Cortex of kidney (tissue), 1 donor: Measurements from ENCODE around the gene DNAJC8.
A peak's percentile ranks its signal among the peaks of the same experiment; 100 is the strongest.

Source experiments
- DNase-seq: peaks from one replicate; lab custom pipeline; 2025; lab: John Stamatoyannopoulos, UW

DNAJC8 gene

GRCh38 chr1:28249866-28250295, 17.1 kb upstream of the DNAJC8 start:
- DNase-seq, result no peak

GRCh38 chr1:28249013-28249865, 16.4 kb upstream of the DNAJC8 start:
- no peak for DNase-seq

GRCh38 chr1:28248273-28249012, 15.6 kb upstream of the DNAJC8 start:
- DNase-seq, result no peak

DNA sequence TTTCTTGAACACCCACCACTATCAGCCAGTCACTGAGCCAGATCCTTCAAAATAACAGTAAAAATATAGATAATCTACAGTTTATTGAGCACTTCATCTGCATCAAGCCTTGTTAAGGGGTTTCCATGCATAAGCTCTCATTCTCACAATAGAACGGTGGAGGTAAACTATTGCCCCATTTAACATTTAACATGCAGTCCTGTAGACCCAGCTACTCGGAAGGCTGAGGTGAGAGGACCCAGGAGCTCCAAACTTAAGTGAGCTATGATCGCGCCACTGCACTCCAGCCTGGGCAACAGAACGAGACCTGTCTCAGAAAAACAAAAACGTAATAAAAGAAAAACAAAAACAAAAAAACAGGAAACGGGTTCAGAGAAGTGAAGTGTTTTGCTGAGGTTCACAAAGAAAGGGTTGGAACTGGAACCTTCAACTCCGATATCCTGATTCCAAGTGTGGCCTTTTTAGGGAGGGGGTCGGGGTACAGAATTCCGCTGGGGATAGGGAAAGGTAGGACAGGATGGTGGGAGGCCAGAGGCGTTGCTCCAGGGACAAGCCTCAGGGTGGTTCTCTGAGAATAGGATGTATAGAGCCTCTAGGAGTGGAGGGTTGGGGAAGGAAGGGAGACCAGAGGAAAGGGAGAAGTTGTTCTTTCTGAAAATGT, 14.9 kb upstream of the DNAJC8 start:
- DNase-seq, result no peak

DNA sequence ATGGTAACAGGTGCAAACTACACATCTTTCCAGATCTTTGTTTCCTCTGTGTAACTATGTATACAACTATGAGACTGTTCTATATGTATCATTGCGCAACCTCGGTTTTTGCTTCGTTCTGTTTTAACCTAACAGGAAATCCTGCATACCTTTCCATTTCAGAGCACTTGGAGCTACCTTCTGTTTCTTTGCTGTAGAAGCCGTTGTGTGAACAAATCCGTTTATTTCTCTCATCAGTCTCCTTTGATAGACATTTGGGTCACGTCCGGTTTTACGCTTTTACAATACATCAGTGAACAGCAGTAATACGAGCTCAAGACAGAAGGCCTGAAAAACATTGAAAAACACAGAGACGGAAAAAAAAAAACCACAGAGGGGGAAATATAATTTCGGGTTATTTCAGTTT, 13.6 kb upstream of the DNAJC8 start:
- DNase-seq, result no peak

GRCh38 chr1:28244549-28245251, 11.9 kb upstream of the DNAJC8 start:
- DNase-seq, result no peak

DNA sequence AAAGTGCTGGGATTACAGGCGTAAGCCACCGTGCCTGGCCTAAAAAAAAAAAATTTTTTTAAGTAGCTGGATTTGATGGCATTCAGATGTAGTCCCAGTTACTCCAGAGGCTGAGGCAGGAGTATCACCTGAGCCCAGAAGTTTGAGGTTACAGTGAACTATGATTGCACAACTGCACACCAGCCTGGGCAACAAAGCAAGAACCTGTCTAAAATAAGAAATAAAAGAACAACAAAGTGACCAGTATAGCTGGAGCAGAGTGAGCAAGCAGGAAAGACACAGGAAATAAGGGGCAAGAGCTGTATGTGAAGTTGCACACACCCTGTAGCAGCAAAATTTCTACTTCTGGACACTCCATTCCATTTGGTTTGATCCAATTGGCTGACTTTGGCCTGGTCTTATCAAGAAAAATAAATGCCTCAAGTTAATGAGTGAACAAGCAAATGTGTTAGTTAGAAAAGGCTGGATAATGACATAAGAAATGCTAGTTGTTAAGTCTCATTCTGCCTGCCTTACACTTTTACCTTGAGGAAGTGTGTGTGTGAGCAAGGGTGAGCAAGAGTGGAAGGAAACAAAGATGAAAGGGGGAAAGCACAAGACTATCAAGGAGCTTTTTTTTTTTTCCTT, 11.0 kb upstream of the DNAJC8 start:
- DNase-seq, result no peak

DNA sequence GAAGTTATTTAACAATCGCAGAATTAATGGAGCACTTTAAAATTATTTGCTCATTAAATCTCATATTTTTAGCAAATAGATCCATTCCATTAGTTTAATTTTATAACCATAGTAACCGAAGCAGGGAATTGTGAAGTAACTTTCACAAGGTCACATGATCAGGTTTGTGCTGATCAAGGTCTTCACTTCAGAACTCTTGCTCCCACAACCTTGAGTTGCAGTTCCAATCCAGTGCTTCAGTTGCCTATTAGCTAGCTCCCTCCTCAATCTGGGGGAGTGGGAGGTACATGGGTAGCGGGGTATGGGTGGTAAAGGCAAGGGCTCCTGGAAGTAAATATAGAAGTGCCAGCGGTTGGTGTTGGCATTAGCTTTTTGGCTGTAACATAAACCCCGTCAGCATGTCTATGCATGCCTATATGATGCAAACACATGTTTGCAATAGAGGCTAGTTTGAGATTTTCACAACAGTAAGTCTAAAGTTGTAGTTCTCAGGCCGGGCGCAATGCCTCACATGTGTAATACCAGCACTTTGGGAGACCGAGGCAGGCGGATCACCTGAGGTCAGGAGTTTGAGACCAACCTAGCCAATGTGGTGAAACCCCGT, 8.9 kb upstream of the DNAJC8 start:
- DNase-seq, result no peak

DNA sequence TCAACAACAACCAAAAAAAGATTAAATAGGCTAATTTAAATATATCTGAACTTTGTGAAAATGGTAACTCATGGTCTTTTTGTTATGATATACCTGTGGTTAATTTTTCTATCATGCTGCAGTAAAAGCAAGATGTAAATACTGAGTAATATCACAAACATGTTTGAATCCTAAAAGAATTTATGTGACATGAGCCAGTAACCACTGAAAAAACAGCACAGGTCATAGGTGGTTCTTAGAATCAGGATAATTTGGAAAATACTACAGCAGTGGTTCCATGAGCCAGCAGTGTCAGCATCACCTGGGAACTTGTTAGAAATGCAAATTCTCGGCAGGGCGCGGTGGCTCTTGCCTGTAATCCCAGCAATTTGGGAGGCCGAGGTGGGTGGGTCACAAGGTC, 7.2 kb upstream of the DNAJC8 start:
- DNase-seq, result no peak

DNA sequence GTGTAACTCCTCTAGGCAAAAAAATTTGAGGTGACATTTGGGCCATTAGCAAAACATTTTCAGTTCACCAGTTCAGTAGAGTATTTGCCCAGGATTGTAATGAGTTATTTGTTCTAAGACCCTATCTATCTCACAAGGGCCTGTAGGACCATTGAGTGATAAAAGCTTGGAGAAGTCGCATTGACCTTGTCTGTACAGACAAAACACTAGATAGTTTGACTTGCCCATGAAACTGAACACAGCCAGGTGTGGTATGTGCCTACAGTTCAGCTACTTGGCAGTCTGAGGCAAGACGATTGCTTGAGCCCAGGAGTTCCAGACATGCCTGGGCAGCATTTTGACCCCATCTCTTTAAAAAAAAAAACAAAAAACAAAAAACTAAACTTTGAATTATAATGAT, 6.2 kb upstream of the DNAJC8 start:
- DNase-seq, result no peak

- DNase-seq, result no peak
These were observed 4.0 kb upstream of the DNAJC8 start for GRCh38 chr1:28236656-28237322.

GRCh38 chr1:28235755-28236655, 3.2 kb upstream of the DNAJC8 start, which contains the start of gene ATP5IF1:
Gene ATP5IF1, plus strand, starts transcription at chr1:28236124. Its CDS starts 60 bp downstream, at chr1:28236184.
- peak; percentile 68 for DNase-seq

- DNase-seq, result no peak
These were observed 406 bp upstream of the DNAJC8 start for GRCh38 chr1:28233264-28233606.

DNA sequence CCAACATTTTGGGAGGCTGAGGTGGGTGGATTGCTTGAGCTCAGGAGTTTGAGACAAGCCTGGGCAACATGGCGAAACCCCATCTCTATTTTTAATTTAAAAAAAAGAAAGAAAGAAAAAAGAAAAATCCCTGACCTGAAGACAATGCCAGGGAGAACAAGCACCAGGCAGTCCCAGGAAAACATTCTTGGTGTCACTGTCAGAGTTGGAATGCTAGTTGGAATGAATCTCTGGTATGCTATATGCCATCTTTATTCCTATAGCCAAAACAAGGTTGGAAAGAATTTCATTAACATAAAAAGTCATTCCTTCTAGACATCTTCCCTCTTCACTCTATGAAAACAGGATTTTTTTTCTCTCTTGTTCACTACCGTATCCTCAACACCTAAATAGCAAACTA, 2.8 kb downstream of the DNAJC8 start:
- no peak for DNase-seq

DNA sequence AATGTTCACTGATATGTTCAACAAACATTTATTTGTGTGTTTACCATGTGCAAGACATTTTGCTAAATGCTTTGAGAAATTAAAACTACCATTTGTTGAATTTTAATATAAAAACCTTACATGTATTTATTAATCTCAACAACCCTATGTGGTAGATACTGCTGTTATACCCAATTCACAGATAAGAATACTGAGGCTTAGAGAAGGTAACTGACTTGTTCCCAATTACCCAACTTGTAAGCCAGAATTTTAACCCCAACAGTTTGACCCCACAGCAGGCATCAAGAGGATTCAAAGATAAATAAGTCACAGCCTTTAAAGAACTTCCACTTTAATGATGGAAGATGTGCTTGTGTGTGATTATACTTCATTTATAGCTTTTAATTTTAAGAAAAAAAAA, 3.7 kb downstream of the DNAJC8 start:
- DNase-seq, result no peak

- DNase-seq, result no peak
These were observed 19.5 kb downstream of the DNAJC8 start for GRCh38 chr1:28213315-28213714.

- DNase-seq, result no peak
These were observed 23.1 kb downstream of the DNAJC8 start for GRCh38 chr1:28209700-28210099.

- DNase-seq, result no peak
These were observed 23.9 kb downstream of the DNAJC8 start for GRCh38 chr1:28208818-28209441.

DNA sequence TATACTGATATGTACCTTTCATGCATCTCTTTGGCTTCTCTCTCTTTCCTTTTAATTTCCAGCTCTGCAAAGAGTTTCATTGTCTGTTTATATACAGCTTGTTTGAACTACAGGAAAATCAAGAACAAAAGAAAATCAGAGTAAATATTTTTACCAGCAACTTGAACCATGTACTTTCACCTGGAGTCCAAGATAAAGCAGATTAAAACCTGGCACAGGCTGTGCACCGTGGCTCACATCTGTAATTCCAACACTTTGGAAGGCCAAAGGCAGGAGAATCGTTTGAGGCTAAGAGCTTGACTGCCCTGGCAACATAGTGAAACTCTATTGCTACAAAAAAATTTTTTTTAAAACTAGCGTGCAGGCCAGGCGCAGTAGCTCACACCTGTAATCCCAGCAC, 27.6 kb downstream of the DNAJC8 start:
- DNase-seq, result no peak
